Skin of body (tissue), 2 donors: ENCODE data around the gene ZNF804A. TPM values are rescaled to one million over a fixed set of nuclear protein-coding genes. Genes with fewer than 3 reads are reported as not detected.
"Not testable (repeated sequence)": the region's sequence is repeated elsewhere in the genome, so short reads cannot be mapped to it uniquely, and the experiment has no call there.

Experiments
- DNase-seq: peaks from one replicate; lab custom pipeline; 2025; lab: John Stamatoyannopoulos, UW
- total RNA-seq: library from RNA; depleted of rRNA; stranded (reverse); fragments of >200 nt; gene quantifications from one replicate; pipeline ENCODE4 v1.2.3, GENCODE V29; 2014

ZNF804A gene
- total RNA-seq, 1 donor from 2014 or later = 0.30 TPM

DNA sequence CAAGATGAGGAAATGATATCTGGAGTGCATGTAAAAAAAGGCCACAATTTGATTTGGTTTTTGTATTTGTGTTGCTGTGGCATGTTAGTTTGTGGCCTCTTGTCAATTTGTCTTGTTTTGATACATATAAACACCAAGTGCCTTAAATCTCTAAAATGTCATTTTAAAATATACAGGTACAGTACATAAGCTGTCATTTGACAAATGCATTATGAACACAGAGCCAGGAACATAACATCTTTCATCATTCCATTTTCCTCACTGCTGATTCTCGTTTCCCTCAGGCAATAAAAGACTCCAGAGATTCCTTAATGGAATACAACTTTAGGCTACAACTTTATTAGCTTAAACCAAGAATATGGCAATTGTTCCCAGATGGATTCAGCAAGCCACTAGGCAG lies 217.5 kb downstream of the ZNF804A start:
- DNase-seq = no peak

DNA sequence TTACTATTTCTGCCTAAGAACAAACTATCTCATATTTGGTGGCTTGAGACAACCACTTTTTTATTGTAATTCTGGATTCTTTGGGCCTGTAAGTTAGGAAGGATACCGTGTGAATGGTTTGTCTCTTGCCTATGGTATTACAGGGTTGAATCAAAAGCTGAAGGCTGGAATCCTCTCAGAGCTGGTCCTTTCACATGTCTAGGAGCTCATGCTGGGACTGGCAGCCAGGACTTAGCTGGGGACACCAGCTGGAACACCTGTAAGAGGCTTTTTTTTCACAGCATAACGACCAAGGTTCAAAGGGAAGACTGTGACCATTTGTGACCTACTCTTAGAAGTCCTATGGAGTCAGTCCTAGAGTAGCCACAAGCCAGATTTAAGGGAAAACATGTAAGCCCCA lies 226.3 kb downstream of the ZNF804A start:
- no peak for DNase-seq

DNA sequence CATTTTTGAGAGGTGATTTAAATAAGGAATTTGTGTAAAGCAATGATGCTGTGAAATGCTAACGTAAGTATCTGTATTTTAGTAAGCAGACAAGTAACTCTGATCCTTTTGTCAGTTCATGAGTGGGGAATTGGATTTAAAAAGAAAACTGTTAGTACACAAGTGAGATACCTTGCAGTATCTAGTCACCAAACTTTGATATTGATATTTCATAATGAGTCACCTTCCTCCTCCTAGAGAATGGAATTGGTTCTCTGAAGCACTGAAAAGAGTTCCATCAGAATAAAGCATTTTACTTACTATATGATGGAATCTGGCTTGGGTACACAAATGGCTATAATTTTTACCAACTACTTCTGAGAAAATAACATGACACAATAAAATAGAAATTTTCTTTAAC lies 232.2 kb downstream of the ZNF804A start:
- DNase-seq = no peak

DNA sequence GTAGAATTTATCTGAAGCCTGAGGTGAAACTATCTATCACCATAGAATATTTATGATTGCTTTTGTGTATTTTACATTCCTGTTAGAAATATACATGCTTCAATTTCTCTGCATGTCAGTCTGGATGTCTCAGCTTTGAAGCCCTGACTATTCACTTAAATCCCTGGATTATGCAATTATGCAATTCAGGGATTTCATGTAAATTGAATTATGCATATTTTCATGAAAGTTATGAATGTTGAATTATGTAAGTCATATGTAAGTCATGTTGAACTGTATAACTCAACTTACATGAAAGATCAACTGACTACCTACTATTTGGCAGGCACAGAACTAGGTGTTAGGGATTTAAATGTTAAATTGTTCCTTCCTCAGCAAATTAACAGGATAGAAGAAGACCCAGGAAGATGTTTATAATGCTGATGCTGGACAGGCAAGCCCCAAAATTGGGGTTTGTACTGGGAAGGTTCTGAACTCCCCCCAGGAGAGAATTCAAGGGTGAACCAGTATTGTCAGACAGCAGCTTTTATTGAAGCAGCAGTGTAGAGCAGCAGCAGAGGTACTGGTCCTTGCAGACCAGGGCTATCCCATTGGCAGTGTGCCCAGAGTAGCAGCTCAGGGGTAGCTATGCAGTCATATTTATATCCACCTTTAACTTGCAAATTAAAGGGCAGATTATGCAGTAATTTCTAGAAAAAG lies 236.5 kb downstream of the ZNF804A start:
- no peak for DNase-seq

- no peak for DNase-seq
These were observed 237.0 kb downstream of the ZNF804A start for GRCh38 chr2:184835398-184835715.

DNA sequence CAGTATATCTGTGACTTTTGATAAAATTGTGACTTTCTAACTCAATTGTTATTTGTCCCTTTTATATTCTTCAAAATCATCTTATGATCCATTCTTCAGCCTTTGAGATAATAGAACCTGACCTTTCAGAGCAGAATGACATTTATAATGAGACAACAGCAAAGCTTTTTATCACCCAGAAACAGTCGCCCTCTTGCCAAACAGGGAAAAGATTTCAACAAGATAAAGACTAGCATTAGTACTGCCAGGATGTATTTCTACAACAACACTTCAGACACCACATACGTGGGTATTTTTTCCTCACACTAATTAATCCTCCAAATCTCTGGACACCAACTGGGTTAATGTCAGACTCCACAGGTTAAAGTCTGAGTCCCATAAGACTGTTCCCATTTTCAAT lies 249.0 kb downstream of the ZNF804A start:
- no peak for DNase-seq

GRCh38 chr2:184849516-184849915 lies 251.2 kb downstream of the ZNF804A start:
- DNase-seq = no peak

- DNase-seq = no peak
These were observed 253.2 kb downstream of the ZNF804A start for GRCh38 chr2:184851576-184851975.

- no peak for DNase-seq
These were observed 260.9 kb downstream of the ZNF804A start for GRCh38 chr2:184859187-184859586.

DNA sequence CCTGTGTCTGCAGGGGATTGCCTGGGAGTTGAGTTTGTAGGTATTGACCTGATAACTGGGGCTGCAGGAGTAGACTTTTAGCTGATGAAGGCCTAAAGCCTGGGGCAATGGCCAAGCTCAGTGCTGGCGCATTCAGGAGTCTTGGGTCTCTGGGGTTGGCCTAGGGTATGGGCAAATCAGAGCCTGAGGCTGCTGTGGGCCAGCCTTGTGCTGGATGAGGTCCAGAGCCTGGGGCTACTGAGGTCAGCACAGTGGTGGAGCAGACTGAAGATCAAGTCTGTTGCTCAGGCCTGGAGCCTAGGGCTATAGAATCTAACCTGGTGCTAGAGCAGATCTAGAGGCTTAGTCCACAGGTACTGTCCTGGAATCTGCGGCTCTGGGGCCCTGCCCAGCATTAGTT lies 262.4 kb downstream of the ZNF804A start:
- DNase-seq = no peak

GRCh38 chr2:184875212-184875611 lies 276.9 kb downstream of the ZNF804A start:
- DNase-seq = no peak

DNA sequence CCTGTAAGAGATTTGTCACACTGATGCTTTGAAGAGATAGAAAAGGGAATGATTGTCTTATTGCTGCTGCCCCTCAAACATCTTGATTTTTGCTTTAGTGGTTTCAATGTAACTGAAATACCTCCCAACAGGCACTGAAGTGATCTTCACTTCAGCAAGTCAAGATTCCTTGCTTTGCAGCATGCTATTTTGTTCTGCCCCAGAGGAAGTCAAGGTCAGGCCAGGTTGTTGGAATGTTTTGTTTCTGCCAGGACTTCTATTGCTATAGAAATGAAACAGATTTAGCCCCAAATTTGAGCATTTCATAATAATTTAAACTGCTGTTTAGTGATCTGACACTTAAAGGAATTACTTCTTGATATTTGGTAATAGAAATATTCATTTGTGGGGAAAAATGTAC lies 277.6 kb downstream of the ZNF804A start:
- DNase-seq = no peak

DNA sequence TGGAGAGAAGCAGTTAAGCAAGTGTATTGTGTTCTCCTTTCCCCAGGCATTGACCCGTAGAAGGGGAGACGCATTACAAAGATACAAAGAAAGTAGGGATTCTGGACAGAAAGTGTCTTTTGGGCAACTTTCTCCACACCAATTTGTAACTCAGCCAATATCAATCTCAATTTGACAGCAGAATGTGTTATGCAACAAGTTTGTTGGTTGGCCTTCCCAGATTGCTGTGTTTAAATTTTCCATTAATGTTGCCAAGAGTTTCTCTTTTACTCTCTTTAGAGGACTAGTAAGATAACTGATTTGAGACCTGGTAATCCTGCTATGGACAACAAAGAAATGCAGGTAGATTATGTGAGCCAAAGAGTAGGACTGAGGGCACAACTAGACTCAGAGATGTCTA lies 279.6 kb downstream of the ZNF804A start:
- DNase-seq = no peak

GRCh38 chr2:184879671-184880070 lies 281.3 kb downstream of the ZNF804A start:
- DNase-seq = no peak

DNA sequence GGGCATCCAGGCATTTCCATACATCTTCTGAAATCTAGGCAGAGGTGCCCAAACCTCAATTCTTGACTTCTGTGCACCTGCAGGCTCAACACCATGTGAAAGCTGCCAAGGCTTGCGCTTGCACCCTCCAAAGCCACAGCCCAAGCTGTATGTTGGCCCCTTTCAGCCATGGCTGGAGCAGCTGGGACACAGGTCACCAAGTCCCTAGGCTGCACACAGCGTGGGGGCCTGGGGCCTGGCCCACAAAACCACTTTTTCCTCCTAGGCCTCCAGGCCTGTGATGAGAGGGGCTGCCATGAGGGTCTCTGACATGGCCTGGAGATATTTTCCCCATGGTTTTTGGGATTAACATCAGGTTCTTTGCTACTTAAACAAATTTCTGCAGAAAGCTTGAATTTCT lies 288.3 kb downstream of the ZNF804A start:
- DNase-seq = not testable (repeated sequence)

DNA sequence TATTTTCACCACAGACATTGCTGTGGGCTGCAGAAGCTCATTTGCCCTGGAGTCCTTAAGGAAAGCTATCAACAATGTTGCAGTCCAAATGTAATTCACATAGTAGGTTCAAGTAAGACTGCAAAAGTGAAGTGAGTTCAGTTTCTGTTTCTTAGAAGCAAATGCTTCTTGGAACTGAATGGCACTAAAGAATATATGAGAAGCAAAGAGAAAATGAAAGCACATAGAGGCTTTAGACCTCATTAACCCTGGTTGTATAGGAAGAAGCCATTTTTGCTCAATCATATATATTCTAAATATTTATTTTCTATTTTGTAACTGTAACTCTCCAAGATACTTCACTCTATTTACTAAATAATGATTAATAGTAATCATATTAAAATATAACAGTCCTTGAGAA lies 292.0 kb downstream of the ZNF804A start:
- DNase-seq = no peak

DNA sequence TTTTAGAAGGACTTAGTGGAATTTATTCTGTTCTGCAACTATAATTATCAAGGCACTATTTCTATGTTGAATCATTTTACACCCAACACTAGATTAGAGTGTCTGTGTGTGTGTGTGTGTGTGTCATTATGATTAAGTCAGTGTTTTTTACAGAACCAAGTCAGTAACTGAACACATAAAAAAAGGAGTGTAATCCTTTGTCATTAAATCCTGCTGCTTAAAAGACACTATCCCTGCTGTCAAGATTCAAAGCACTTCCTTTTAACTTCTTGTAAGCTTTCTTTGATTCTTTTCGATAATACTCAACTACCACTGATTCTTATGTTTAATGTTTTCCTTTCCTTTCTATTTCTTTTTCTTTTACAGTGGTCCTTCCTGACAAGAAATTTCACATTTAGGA lies 306.7 kb downstream of the ZNF804A start:
- no peak for DNase-seq

- no peak for DNase-seq
These were observed 307.8 kb downstream of the ZNF804A start for GRCh38 chr2:184906160-184906559.

- no peak for DNase-seq
These were observed 308.4 kb downstream of the ZNF804A start for GRCh38 chr2:184906709-184907108.

GRCh38 chr2:184908966-184909365 lies 310.6 kb downstream of the ZNF804A start:
- no peak for DNase-seq

DNA sequence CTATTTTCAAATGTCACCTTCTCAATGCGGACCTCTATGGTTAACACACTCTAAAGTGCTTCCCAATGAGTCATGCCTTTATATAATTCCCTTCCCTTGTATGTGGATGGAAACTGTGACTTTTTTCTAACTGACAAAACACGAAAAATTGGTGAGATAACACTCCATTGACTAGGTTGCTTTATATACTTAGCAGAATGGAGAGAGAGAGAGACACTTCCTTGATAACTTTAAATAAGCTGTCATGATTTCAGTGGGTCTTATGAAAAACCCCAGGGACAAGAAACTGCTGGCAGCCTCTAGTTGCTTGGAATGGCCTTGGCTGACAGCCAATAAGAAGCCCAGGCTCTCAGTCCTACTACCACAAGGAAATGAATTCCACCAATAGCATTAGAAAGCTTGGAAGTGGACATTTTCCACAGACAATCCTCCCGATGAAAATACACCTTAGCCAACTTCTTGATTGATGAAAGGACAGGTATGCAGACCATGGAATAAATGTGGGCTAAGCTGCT lies 322.2 kb downstream of the ZNF804A start:
- no peak for DNase-seq

GRCh38 chr2:184921676-184922075 lies 323.3 kb downstream of the ZNF804A start:
- no peak for DNase-seq

- DNase-seq = no peak
These were observed 325.4 kb downstream of the ZNF804A start for GRCh38 chr2:184923751-184924150.

- no peak for DNase-seq
These were observed 328.7 kb downstream of the ZNF804A start for GRCh38 chr2:184927040-184927439.
